Measurements from ENCODE around the gene CAPSL.
"Not testable (repeated sequence)": the region's sequence is repeated elsewhere in the genome, so short reads cannot be mapped to it uniquely, and the experiment has no call there.

The CAPSL gene

DNA sequence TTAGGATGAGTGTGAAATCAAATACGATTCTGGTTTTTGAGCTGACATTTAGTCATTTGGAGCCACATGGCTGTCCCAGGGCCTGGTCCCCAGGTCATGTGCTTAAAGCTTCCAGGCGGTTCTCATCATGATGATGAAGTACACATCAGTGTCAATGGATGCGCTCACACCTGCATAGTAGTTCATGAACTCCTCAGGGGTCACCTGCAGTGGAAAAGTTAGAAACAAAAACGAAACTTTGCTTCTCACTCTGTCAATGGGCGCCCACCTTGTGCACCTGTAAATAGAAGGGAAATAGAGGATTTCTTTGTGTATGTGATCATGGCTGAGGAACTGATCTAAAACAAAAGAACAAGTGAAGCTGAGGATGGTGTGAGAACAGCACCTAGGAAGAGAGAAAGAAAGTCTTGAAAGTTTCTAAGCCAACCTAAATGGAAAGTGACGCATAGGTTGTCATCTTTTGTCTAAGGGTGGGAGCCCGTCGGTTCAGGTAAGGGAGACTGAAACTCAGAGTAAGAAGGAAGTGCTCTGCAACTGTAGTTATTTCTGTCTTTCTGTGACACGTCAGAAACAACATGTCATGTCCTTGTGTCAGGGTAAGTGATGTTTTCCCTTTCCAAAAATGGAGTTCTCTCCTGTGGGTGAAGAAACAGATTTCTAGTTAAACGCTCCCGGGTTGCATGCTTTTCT is 33.8 kb downstream of the CAPSL start:
- DNase-seq, result no peak

GRCh38 chr5:35903631-35904203 is 34.7 kb downstream of the CAPSL start:
- no peak for DNase-seq

- no peak for DNase-seq
Measured at GRCh38 chr5:35902046-35902672, 36.3 kb downstream of the CAPSL start.

GRCh38 chr5:35900972-35901695 is 37.3 kb downstream of the CAPSL start:
- DNase-seq, result no peak

GRCh38 chr5:35899800-35900199 is 38.6 kb downstream of the CAPSL start:
- DNase-seq, result no peak

DNA sequence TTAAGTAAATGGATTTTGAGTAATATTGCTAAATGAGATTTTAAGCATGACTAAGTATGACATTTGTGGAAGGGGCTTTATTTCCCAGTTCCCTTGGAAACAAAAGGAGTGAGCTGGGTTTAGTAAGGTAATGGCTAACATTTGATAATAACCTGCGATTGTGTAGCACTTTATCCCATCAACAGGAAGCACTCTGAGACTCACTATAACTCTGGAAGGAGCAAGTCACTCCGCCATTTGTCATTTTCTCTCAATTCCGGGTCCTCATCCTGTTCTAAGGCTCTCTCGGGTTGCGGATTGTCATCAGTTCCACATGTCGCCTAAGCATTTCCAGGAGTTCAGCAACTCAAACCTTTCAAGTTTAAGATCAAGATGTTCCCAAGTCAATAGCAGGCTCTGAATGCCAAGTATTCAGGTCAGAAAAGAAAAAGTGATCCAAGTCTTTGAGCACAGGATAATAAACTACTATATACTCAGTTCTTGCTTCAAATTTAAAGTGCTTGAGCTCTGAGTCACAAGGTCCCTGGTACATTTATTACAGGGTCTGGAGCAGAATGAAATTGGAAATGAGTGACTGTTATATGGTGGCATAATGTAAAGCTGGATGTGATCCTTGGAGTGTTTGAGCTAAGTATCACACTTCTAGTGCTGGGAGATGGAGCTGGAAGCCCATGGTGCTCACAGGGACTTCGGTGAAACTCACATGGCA is 39.3 kb downstream of the CAPSL start:
- no peak for DNase-seq

GRCh38 chr5:35894131-35894530 is 44.3 kb downstream of the CAPSL start:
- DNase-seq, result no peak

GRCh38 chr5:35892799-35893198 is 45.6 kb downstream of the CAPSL start:
- not testable (repeated sequence) for DNase-seq

- no peak for DNase-seq
Measured at GRCh38 chr5:35890021-35891020, 48.1 kb downstream of the CAPSL start.

GRCh38 chr5:35887321-35888100 is 50.9 kb downstream of the CAPSL start:
- DNase-seq, result no peak

DNA sequence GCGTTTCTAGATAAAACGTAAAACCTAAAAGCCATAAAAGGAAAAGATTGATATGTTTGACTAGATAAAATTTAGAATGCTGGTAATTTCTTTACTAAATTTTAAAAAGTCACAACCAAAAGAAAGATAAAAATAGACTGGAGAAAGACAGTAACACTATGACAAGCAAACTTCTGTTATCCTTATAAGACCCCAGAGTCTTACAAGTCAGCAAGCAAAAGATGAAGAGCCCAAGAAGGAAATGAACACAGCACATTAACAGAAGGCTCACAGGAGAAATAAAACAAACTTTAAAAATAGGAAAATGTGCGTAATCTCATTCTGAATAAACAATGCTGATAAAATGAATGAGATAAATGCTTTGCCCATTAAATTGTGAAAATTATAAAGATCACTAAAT is 52.0 kb downstream of the CAPSL start:
- DNase-seq, result no peak

- no peak for DNase-seq
Measured at GRCh38 chr5:35884773-35885172, 53.6 kb downstream of the CAPSL start.

- no peak for DNase-seq
Measured at GRCh38 chr5:35884191-35884769, 54.1 kb downstream of the CAPSL start.

- no peak for DNase-seq
Measured at GRCh38 chr5:35881758-35882157, 56.7 kb downstream of the CAPSL start.

DNA sequence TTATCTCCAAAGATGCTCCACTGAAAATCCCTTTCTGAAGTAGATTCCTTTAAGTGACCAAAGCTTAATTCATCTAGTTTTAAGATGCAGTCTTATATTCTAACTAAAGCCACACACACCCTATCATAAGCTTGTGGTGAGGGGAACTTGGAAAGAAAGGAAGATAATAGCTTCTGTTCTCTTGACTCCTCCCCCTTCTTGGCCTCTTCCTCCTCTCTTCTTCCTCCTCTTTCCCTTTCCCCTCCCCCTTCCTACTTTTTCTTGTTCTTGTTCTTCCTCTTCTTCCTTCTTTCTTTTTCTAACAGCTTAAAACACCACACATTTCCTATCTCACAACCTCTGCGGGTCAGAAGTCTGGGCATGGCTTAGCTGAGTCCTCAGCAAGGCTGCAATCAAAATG is 58.3 kb downstream of the CAPSL start:
- no peak for DNase-seq

DNA sequence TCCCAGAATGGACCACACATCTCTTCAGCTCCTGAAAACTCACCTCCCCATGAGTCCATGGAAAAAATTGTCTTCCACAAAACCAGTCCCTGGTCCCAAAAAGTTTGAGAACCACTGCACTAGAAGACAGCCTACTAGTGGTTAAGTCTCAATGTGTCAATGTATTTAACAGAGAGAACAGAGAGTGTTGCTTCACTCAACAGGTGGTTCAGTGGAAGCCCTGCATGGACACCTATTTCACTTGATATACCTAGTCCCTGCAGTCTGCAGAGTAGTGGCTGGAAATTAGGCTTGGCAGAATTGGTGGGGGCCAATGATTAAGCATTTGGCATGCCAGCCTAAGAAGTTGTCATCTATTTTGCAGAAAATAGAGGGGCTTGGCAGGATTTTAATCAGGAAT is 58.8 kb downstream of the CAPSL start:
- DNase-seq, result no peak

GRCh38 chr5:35879096-35879495 is 59.3 kb downstream of the CAPSL start:
- no peak for DNase-seq

DNA sequence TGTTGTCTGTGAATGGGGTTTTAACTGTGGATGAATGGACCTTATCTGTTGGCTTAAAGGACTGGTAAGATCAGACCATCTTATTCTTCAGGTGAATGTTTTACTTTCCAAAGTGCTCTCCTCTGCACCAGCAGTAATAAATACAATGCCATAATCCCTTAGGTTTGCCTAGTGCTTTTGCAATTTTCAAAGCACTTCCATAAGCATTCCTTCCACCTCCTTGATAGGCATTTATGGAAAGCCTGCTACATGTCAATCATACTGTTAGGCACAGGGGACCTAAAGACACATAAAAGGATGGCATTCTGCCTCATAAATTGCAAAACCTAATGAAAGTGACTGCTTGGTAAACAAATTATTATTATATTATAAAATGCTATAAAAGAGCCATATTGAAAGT is 60.3 kb downstream of the CAPSL start:
- no peak for DNase-seq

DNA sequence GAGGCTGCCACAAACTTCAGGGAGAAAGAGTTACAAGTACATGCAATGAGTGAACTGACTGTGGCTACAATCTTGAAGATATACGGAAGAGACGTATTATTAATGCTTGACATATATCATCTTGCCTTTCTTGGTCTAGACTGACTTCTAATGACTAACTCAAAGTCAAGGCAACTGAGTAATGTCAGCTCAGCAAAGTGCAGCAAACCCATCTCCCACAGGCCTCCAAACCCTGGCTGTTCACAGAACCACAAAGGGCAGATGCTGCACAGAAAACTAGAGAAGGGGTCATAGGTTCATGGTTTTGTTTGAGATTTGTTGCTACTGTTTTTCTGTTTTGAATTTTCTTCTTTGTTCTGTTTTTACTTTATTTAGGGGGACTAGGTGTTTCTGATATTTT is 60.8 kb downstream of the CAPSL start:
- DNase-seq, result no peak

- DNase-seq, result no peak
Measured at GRCh38 chr5:35876922-35877321, 61.5 kb downstream of the CAPSL start.

DNA sequence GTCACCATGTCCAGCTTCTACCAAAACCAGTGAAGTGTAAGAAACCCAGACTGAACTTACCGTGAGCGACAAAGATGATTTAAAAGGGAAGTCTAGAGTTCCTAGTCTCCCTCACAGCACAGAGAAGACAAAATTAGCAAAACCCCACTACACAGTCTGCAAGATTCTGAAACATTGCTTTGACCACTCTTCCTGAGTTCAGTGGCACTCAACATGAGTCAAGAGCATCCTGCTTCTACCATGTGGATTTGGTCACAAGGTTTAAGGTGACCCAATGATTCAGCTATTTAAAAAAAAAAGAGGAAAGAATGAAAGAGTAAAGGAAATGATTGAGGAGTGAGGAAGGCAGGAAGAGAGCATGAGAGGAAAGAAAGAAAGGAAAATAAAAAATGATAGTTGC is 62.0 kb downstream of the CAPSL start:
- no peak for DNase-seq
